Hepatocyte (in vitro differentiated cells): Measurements from ENCODE around the gene SHISA4. TPM values are rescaled to one million over a fixed set of nuclear protein-coding genes. Genes with fewer than 3 reads are reported as not detected.
A peak's percentile ranks its signal among the peaks of the same experiment; 100 is the strongest.

Experiments
- DNase-seq: peaks from one replicate; pipeline ENCODE4 v3.0.0-alpha.2; 2016; ENCODE audit warnings: low spot score
- H2AFZ ChIP-seq: fragments of 200-600 bp; sonication (generic); 2 replicates; pipeline ENCODE4 v1.6.0; 2016; ENCODE audit warnings: antibody characterized with exemption, mild to moderate bottlenecking
- H3K27ac ChIP-seq: fragments of 200-600 bp; sonication (generic); 2 replicates; pipeline ENCODE4 v1.5.1; 2016; ENCODE audit warnings: mild to moderate bottlenecking
- H3K27me3 ChIP-seq: fragments of 200-600 bp; sonication (generic); 2 replicates; pipeline ENCODE4 v1.6.1; 2016
- H3K36me3 ChIP-seq: fragments of 200-600 bp; sonication (generic); replicated peaks from 2 replicates; pipeline ENCODE4 v1.5.1; 2016; ENCODE audit warnings: low read depth; ENCODE audit not compliant: insufficient read depth
- H3K4me1 ChIP-seq: fragments of 200-600 bp; sonication (generic); 2 replicates; pipeline ENCODE4 v1.5.1; 2016; ENCODE audit warnings: mild to moderate bottlenecking, moderate library complexity; ENCODE audit not compliant: insufficient read depth
- H3K4me2 ChIP-seq: fragments of 200-600 bp; sonication (generic); 2 replicates; pipeline ENCODE4 v1.6.0; 2016
- H3K4me3 ChIP-seq: fragments of 200-600 bp; sonication (generic); 2 replicates; pipeline ENCODE4 v1.5.1; 2016; ENCODE audit warnings: mild to moderate bottlenecking
- H3K79me2 ChIP-seq: fragments of 200-600 bp; sonication (generic); 2 replicates; pipeline ENCODE4 v1.6.0; 2017; ENCODE audit warnings: mild to moderate bottlenecking
- H3K9me2 ChIP-seq: fragments of 200-600 bp; sonication (generic); replicated peaks from 2 replicates; pipeline ENCODE4 v1.6.0; 2017; ENCODE audit warnings: mild to moderate bottlenecking; ENCODE audit not compliant: insufficient read depth
- H3K9me3 ChIP-seq: fragments of 200-600 bp; sonication (generic); 2 replicates; pipeline ENCODE4 v1.5.1; 2016; ENCODE audit warnings: low read depth, mild to moderate bottlenecking
- H4K20me1 ChIP-seq: fragments of 200-600 bp; sonication (generic); 2 replicates; pipeline ENCODE4 v1.6.0; 2016; ENCODE audit warnings: mild to moderate bottlenecking; ENCODE audit not compliant: insufficient read depth, poor library complexity, severe bottlenecking
- EZH2 ChIP-seq: fragments of 200-600 bp; sonication (generic); IDR thresholded peaks from 2 replicates; pipeline ENCODE4 v1.6.1; 2016; ENCODE audit warnings: antibody characterized with exemption, mild to moderate bottlenecking, borderline replicate concordance
- EZH2phosphoT487 ChIP-seq: fragments of 200-600 bp; sonication (generic); IDR thresholded peaks from one replicate; pipeline ENCODE4 v1.6.1; 2018; ENCODE audit warnings: antibody characterized with exemption, mild to moderate bottlenecking, low read depth, moderate library complexity; ENCODE audit not compliant: unreplicated experiment, severe bottlenecking
- WGBS: methylation state at CpG from one replicate; pipeline ENCODE4 v1.1.6; 2016; ENCODE audit warnings: low lambda C conversion rate; ENCODE audit errors: missing lambda C conversion rate; 5-methylcytosine and 5-hydroxymethylcytosine counted together
- microRNA-seq: library from miRNA; unstranded; fragments of <30 nt; microRNA quantifications from one replicate; pipeline ENCODE4, GENCODE V29; 2017
- polyA plus RNA-seq: library from polyadenylated mRNA; unstranded; fragments of >200 nt; fragmentation: Nextera tagmentation; extraction: Ambion mirVana; gene quantifications from 2 replicates; pipeline ENCODE4 v1.2.1, GENCODE V29; 2016
- small RNA-seq: library from RNA; depleted of rRNA; stranded (forward); fragments of <200 nt; gene quantifications from one replicate; pipeline ENCODE3, GENCODE V24; 2014
- total RNA-seq: library from RNA; depleted of rRNA; stranded (reverse); fragments of >200 nt; gene quantifications from 2 replicates; pipeline ENCODE4 v1.2.3, GENCODE V29; 2014
- TF ChIP-seq, protein P1 (sequence below): fragments of 200-600 bp; sonication (generic); IDR thresholded peaks from 2 replicates; pipeline ENCODE4 v1.5.1; 2016; ENCODE audit warnings: antibody characterized with exemption, mild to moderate bottlenecking; ENCODE audit not compliant: poor library complexity

SHISA4 gene
- total and polyA plus RNA-seq, 2 experiments from 2014 or later: 10.2 to 24.0 TPM

- TF ChIP-seq EZH2phosphoT487 (no peak), EZH2 (no peak)
- TF ChIP-seq, protein P1, sequence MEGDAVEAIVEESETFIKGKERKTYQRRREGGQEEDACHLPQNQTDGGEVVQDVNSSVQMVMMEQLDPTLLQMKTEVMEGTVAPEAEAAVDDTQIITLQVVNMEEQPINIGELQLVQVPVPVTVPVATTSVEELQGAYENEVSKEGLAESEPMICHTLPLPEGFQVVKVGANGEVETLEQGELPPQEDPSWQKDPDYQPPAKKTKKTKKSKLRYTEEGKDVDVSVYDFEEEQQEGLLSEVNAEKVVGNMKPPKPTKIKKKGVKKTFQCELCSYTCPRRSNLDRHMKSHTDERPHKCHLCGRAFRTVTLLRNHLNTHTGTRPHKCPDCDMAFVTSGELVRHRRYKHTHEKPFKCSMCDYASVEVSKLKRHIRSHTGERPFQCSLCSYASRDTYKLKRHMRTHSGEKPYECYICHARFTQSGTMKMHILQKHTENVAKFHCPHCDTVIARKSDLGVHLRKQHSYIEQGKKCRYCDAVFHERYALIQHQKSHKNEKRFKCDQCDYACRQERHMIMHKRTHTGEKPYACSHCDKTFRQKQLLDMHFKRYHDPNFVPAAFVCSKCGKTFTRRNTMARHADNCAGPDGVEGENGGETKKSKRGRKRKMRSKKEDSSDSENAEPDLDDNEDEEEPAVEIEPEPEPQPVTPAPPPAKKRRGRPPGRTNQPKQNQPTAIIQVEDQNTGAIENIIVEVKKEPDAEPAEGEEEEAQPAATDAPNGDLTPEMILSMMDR: no peak
- DNase-seq: no peak
- no peaks in the 10 kb centered on the region for H3K27me3 ChIP-seq
- H3K4me1 ChIP-seq: no peaks in the 10 kb centered on the region
- no peaks in the 10 kb centered on the region for H3K9me2 ChIP-seq
- no peaks in the 10 kb centered on the region for H3K9me3 ChIP-seq
- no peak overlapping the region for H2AFZ ChIP-seq
- H3K36me3 ChIP-seq: no peaks in the 10 kb centered on the region
- no peaks in the 10 kb centered on the region for H4K20me1 ChIP-seq
- H3K79me2 ChIP-seq: peaks cover 5% of the 10 kb centered on the region
- 95% methylated on average over 1 of the region's 1 CpG for WGBS
- H3K4me2 ChIP-seq: peak overlapping the region; percentile 62
- H3K4me3 ChIP-seq: no peak overlapping the region
- H3K27ac ChIP-seq: peak overlapping the region; percentile 11
These were observed 53.4 kb downstream of the SHISA4 start for GRCh38 chr1:201942129-201942495.

Small RNAs within 50 kb of the gene (microRNA-seq; reads per million reads assigned to microRNA genes)
- not detected for gene MIR6739

Small RNAs within 50 kb of the gene (small RNA-seq; reads per million reads assigned to genes)
- gene MIR6739: not detected

Other genes with a start within 250 kb of the SHISA4 start
- 25.8 and 29.4 TPM in 2 replicates for gene IPO9, start 59.7 kb upstream of the SHISA4 start, total RNA-seq
- gene IPO9, start 59.7 kb upstream of the SHISA4 start, polyA plus RNA-seq: 41.2 and 45.2 TPM in 2 replicates
- 8.6 and 8.7 TPM in 2 replicates for gene LMOD1, start 57.6 kb downstream of the SHISA4 start, total RNA-seq
- gene LMOD1, start 57.6 kb downstream of the SHISA4 start, polyA plus RNA-seq: 6.4 and 9.0 TPM in 2 replicates
- gene TIMM17A, start 66.6 kb downstream of the SHISA4 start, total RNA-seq: 54.5 and 65.0 TPM in 2 replicates
- 88.3 and 90.1 TPM in 2 replicates for gene TIMM17A, start 66.6 kb downstream of the SHISA4 start, polyA plus RNA-seq
- gene RNPEP, start 93.8 kb downstream of the SHISA4 start, total RNA-seq: 57.6 and 57.9 TPM in 2 replicates
- 74.2 and 81.5 TPM in 2 replicates for gene RNPEP, start 93.8 kb downstream of the SHISA4 start, polyA plus RNA-seq
- gene ELF3, start 121.7 kb downstream of the SHISA4 start, total RNA-seq: 336 and 367 TPM in 2 replicates
- gene ELF3, start 121.7 kb downstream of the SHISA4 start, polyA plus RNA-seq: 333 and 361 TPM in 2 replicates
- gene GPR37L1, start 234.0 kb downstream of the SHISA4 start, total RNA-seq: under 0.01 TPM in 1 of 2 replicates, not detected in the other
- 0.39 and 0.47 TPM in 2 replicates for gene GPR37L1, start 234.0 kb downstream of the SHISA4 start, polyA plus RNA-seq